ENCODE measurements around the gene EPS8L1. TPM values are rescaled to one million over a fixed set of nuclear protein-coding genes. Genes with fewer than 3 reads are reported as not detected.

EPS8L1 gene
- total RNA-seq, 6 donors from 2014 or later, result 30.2 to 55.7 (median 43.3) TPM

DNA sequence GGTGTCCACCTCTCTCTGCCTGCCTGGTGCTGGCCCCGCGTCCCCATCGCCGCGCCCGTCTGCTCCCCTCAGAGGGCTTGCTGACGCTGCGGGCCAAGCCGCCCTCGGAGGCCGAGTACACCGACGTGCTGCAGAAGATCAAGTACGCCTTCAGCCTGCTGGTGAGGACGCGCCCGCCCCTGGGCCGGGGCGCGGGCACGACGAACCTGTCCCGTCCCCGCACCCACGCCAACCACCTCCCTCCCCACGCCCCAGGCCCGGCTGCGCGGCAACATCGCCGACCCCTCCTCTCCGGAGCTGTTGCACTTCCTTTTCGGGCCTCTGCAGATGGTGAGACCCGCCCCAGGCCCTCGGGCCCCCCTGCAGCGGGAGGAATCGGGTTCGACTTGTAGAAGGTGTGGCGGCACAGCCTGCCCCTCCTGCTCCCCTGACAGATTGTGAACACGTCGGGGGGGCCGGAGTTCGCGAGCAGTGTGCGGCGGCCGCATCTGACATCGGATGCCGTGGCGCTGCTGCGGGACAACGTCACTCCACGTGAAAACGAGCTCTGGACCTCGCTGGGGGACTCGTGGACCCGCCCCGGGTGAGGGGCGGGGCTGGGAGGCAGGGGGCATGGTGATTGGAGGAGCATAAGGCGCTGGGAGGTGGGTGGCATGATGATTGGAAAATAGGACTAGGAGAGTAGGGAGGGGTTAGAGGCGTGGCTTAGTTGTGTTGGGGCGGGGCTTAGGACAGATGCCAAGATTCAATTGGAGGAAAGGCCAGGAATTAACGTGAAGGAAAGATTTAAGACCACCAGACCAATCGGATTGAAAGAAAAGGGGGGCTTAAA is 6.6 kb downstream of the EPS8L1 start:
- Histone ChIP-seq H3K27me3 (peaks cover 0 to 51% (median 17%) of the 10 kb centered on the region in 4 donors), H3K27ac (no peak overlapping the region), H3K4me1 (peaks cover 31 to 45% (median 43%) of the 10 kb centered on the region in 4 donors), H3K4me3 (peak overlapping the region in 3 of 4 donors; percentile 58 to 65 (median 63)), H3K36me3 (no peaks in the 10 kb centered on the region), H3K9me3 (no peaks in the 10 kb centered on the region)
- TF ChIP-seq, protein P1, sequence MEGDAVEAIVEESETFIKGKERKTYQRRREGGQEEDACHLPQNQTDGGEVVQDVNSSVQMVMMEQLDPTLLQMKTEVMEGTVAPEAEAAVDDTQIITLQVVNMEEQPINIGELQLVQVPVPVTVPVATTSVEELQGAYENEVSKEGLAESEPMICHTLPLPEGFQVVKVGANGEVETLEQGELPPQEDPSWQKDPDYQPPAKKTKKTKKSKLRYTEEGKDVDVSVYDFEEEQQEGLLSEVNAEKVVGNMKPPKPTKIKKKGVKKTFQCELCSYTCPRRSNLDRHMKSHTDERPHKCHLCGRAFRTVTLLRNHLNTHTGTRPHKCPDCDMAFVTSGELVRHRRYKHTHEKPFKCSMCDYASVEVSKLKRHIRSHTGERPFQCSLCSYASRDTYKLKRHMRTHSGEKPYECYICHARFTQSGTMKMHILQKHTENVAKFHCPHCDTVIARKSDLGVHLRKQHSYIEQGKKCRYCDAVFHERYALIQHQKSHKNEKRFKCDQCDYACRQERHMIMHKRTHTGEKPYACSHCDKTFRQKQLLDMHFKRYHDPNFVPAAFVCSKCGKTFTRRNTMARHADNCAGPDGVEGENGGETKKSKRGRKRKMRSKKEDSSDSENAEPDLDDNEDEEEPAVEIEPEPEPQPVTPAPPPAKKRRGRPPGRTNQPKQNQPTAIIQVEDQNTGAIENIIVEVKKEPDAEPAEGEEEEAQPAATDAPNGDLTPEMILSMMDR (IDR thresholded peaks at IDR 0.05), result no peak
- ATAC-seq (ENCODE audit: low FRiP score in 2 of 2) (peak in 1 of 2 donors; percentile 5), DNase-seq (peak in 1 of 2 donors; percentile 89)
- 14 to 28% methylated on average over 25 to 57 of the region's 64 CpGs for WGBS, 2 donors

GRCh38 chr19:55083004-55083850 is 7.6 kb downstream of the EPS8L1 start:
- peaks cover 39 to 55% (median 53%) of the 10 kb centered on the region in 4 donors for H3K4me1 ChIP-seq
- no peak overlapping the region for H3K4me3 ChIP-seq
- no peak overlapping the region for H3K27ac ChIP-seq
- no peaks in the 10 kb centered on the region for H3K36me3 ChIP-seq
- 49 to 51% methylated on average over 30 to 41 of the region's 42 CpGs for WGBS, 2 donors
- ATAC-seq (ENCODE audit: low FRiP score in 2 of 2) (no peak), DNase-seq (peak in 1 of 2 donors; percentile 85)
- H3K9me3 ChIP-seq, result no peaks in the 10 kb centered on the region
- TF ChIP-seq EP300 (IDR thresholded peaks at IDR 0.05), result no peak
- TF ChIP-seq, protein P1 (IDR thresholded peaks at IDR 0.05), result no peak
- no peak for TF ChIP-seq POLR2A (IDR thresholded peaks at IDR 0.05)
- no peak for TF ChIP-seq POLR2AphosphoS5 (IDR thresholded peaks at IDR 0.05)
- peaks cover 0 to 51% (median 17%) of the 10 kb centered on the region in 4 donors for H3K27me3 ChIP-seq

DNA sequence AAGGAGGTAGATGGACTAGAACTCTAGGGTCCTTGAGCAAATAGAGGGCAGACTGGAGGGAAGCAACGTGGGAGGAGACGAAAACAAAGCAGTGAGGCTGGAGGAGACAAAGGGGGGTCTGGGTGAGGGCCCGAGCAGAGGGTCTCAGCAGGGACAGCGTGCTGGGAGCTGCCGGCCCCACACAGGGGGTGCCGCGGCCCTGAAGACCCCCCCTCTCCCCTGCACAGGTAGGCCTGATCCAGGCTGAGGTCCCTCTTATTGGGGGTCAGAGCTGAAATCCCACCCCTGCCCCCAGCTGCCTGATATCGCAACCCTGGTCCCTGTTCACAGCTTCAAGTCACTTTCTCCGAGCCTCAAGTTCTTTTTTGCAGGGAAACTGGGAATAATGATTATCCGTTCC is 8.7 kb downstream of the EPS8L1 start:
- Histone ChIP-seq H3K9me3 (no peaks in the 10 kb centered on the region), H3K36me3 (peaks cover 0 to under 1% (median 0%) of the 10 kb centered on the region in 4 donors), H3K27ac (no peak overlapping the region), H3K4me3 (no peak overlapping the region), H3K27me3 (peaks cover 0 to 51% (median 17%) of the 10 kb centered on the region in 4 donors), H3K4me1 (peaks cover 39 to 60% (median 57%) of the 10 kb centered on the region in 4 donors)
- ATAC-seq (ENCODE audit: low FRiP score in 2 of 2) (no peak), DNase-seq (no peak)
- WGBS, 2 donors, result 79 to 81% methylated on average over 10 of the region's 10 CpGs
- no peak for TF ChIP-seq POLR2AphosphoS5 (IDR thresholded peaks at IDR 0.05)
- TF ChIP-seq, protein P1 (IDR thresholded peaks at IDR 0.05), result no peak
- no peak for TF ChIP-seq EP300 (IDR thresholded peaks at IDR 0.05)
- no peak for TF ChIP-seq POLR2A (IDR thresholded peaks at IDR 0.05)

DNA sequence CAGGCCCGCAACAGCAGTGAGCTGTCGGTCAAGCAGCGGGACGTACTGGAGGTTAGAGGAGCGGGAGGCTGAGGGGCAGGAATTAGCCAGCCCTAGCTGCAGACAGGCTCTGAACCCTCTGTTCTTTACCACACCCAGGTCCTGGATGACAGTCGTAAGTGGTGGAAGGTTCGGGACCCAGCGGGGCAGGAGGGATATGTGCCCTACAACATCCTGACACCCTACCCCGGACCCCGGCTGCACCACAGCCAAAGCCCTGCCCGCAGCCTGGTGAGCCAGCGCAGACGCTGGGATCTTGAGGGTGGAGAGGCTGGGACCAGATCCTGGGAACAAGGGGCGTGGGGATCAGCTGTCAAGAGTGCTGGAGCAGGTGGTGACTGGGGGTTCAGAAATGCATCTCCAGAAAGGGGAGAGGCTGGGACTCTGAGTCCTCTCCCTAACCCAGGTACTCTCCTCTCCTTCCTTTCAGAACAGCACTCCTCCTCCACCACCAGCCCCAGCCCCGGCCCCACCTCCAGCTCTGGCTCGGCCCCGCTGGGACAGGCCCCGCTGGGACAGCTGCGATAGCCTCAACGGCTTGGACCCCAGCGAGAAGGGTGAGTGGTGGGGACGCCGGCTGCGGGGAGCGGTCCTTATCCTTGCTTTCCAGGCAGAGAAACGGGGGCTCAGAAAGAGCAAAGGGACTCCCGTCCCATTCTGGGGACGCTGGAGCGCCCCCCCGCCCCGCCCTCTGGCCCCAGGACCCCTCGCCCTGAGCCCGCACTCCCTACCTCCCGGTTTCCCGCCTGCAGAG is 10.4 kb downstream of the EPS8L1 start:
- 48 to 54% methylated on average over 23 to 35 of the region's 35 CpGs for WGBS, 2 donors
- Histone ChIP-seq H3K27me3 (peaks cover 0 to 35% (median 16%) of the 10 kb centered on the region in 4 donors), H3K4me1 (peaks cover 28 to 44% (median 41%) of the 10 kb centered on the region in 4 donors), H3K36me3 (peaks cover under 1 to 14% (median 9%) of the 10 kb centered on the region in 4 donors), H3K9me3 (no peaks in the 10 kb centered on the region), H3K27ac (peak overlapping the region in 3 of 4 donors; percentile 19 to 35 (median 35)), H3K4me3 (peak overlapping the region in 3 of 4 donors; percentile 38 to 50 (median 50))
- TF ChIP-seq POLR2A (IDR thresholded peaks at IDR 0.05), result no peak
- TF ChIP-seq, protein P1 (IDR thresholded peaks at IDR 0.05), result no peak
- no peak for TF ChIP-seq POLR2AphosphoS5 (IDR thresholded peaks at IDR 0.05)
- TF ChIP-seq EP300 (IDR thresholded peaks at IDR 0.05), result no peak
- peak in 1 of 2 donors; percentile 79 for DNase-seq
- ATAC-seq (ENCODE audit: low FRiP score in 2 of 2), result no peak
